H1 (cell line): ENCODE results near the gene CFD. TPM values are rescaled to one million over a fixed set of nuclear protein-coding genes. Genes with fewer than 3 reads are reported as not detected.

Source experiments
- CTCF ChIA-PET: fragments of 300-600 bp; sonication (Branson Sonifier 250); formaldehyde crosslinking; loops from one replicate; lab custom pipeline; 2021; ENCODE audit not compliant: partially characterized antibody; lab: Charles Lee
- POLR2A ChIA-PET: fragments of 300-600 bp; sonication (Branson Sonifier 250); formaldehyde crosslinking; loops from one replicate; lab custom pipeline; 2021; ENCODE audit warnings: inconsistent platforms; ENCODE audit not compliant: partially characterized antibody; lab: Charles Lee
- DNase-seq, 2 experiments: peaks; one replicate each; pipeline versions ENCODE4 v3.0.0 to v3.0.0-alpha.2; 2010 to 2022; ENCODE audit warnings: low spot score in 2 of 2, low read depth in 1 of 2, mixed read lengths in 1 of 2
- FAIRE-seq: peaks from 2 replicates; lab custom pipeline; 2011; peaks lifted over from hg19 to GRCh38; lab: Jason Lieb, UNC
- H2AFZ ChIP-seq: 2 replicates; pipeline ENCODE4 v1.8.1; 2012; ENCODE audit warnings: low read length, inconsistent platforms
- H2AK5ac ChIP-seq: 2 replicates; pipeline ENCODE4 v1.6.1; 2013; ENCODE audit warnings: low read depth, low read length
- H2BK120ac ChIP-seq: replicated peaks from 2 replicates; pipeline ENCODE3; 2013; ENCODE audit warnings: low read depth, low read length, inconsistent platforms
- H2BK12ac ChIP-seq: 2 replicates; pipeline ENCODE4 v1.6.1; 2013; ENCODE audit warnings: low read depth, low read length
- H2BK15ac ChIP-seq: 2 replicates; pipeline ENCODE4 v1.6.1; 2013; ENCODE audit warnings: low read length
- H2BK20ac ChIP-seq: 2 replicates; pipeline ENCODE4 v1.6.1; 2013; ENCODE audit warnings: low read length
- H2BK5ac ChIP-seq: 2 replicates; pipeline ENCODE4 v1.6.1; 2013; ENCODE audit warnings: low read depth, low read length
- H3K14ac ChIP-seq: 2 replicates; pipeline ENCODE4 v1.6.1; 2013; ENCODE audit warnings: inconsistent platforms; ENCODE audit not compliant: insufficient read length
- H3K18ac ChIP-seq: 2 replicates; pipeline ENCODE4 v1.6.1; 2013; ENCODE audit warnings: low read length; ENCODE audit errors: extremely low read depth
- H3K23ac ChIP-seq: 2 replicates; pipeline ENCODE4 v1.6.1; 2013; ENCODE audit warnings: inconsistent platforms; ENCODE audit not compliant: insufficient read length
- H3K23me2 ChIP-seq: 2 replicates; pipeline ENCODE4 v1.6.1; 2013; ENCODE audit warnings: low read depth, low read length
- H3K27ac ChIP-seq: 2 replicates; pipeline ENCODE4 v1.6.1; 2011; ENCODE audit warnings: low read depth, low read length, inconsistent platforms
- H3K27me3 ChIP-seq, 4 experiments: replicated peaks in 1 of 4; 1 replicate in 1 of 4; 2 replicates in 3 of 4; pipeline versions ENCODE4 v1.6.1 to v1.8.1; 2011 to 2013; ENCODE audit warnings: low read length in 3 of 4, mild to moderate bottlenecking in 3 of 4, inconsistent platforms in 2 of 4, mixed read lengths in 2 of 4, moderate library complexity in 1 of 4; ENCODE audit not compliant: control insufficient read depth in 3 of 4, insufficient read depth in 3 of 4; ENCODE audit errors: extremely low read depth in 1 of 4
- H3K36me3 ChIP-seq, 4 experiments: 2 replicates each; pipeline versions ENCODE4 v1.6.1 to v1.8.1; 2011 to 2013; ENCODE audit warnings: mild to moderate bottlenecking in 4 of 4, low read length in 3 of 4, moderate library complexity in 2 of 4, control low read depth in 1 of 4, inconsistent platforms in 1 of 4; ENCODE audit not compliant: insufficient read depth in 4 of 4, control insufficient read depth in 2 of 4
- H3K4ac ChIP-seq: replicated peaks from 2 replicates; pipeline ENCODE3; 2013; ENCODE audit warnings: low read length, low read depth, mixed read lengths, inconsistent platforms; ENCODE audit not compliant: insufficient read length
- H3K4me1 ChIP-seq, 4 experiments: replicated peaks in 1 of 4; 1 replicate in 1 of 4; 2 replicates in 3 of 4; pipeline versions ENCODE4 v1.6.1 to v1.8.1; 2011 to 2013; ENCODE audit warnings: low read length in 3 of 4, inconsistent platforms in 2 of 4, mixed read lengths in 1 of 4; ENCODE audit not compliant: insufficient read depth in 4 of 4, control insufficient read depth in 3 of 4
- H3K4me2 ChIP-seq, 2 experiments: 2 replicates each; pipeline versions ENCODE4 v1.6.1 to v1.8.1; 2011 to 2013; ENCODE audit warnings: low read depth in 2 of 2, low read length in 2 of 2, control low read depth in 1 of 2, inconsistent platforms in 1 of 2, mild to moderate bottlenecking in 1 of 2; ENCODE audit not compliant: insufficient read depth in 1 of 2
- H3K4me3 ChIP-seq, 4 experiments: fragments of 200-600, 300-600 bp in 1 of 4; sonication (generic), shearing (Covaris generic), sonication (Bioruptor Twin) in 1 of 4; 2 replicates each; pipeline versions ENCODE4 v1.5.1 to v1.8.1; 2011 to 2016; ENCODE audit warnings: low read length in 4 of 4, low read depth in 3 of 4, control low read depth in 2 of 4, inconsistent platforms in 2 of 4, mild to moderate bottlenecking in 2 of 4, mixed read lengths in 1 of 4, moderate library complexity in 1 of 4; ENCODE audit not compliant: insufficient read depth in 2 of 4; ENCODE audit errors: extremely low read depth in 1 of 4
- H3K56ac ChIP-seq: replicated peaks from 2 replicates; pipeline ENCODE3; 2013; ENCODE audit warnings: low read depth, mild to moderate bottlenecking, mixed read lengths, low read length, inconsistent platforms; ENCODE audit not compliant: insufficient read length
- H3K79me1 ChIP-seq: 2 replicates; pipeline ENCODE4 v1.6.1; 2013; ENCODE audit warnings: low read depth, low read length, control low read depth
- H3K79me2 ChIP-seq, 2 experiments: 2 replicates each; pipeline versions ENCODE4 v1.6.1 to v1.8.1; 2012 to 2013; ENCODE audit warnings: low read length in 2 of 2, mild to moderate bottlenecking in 2 of 2, inconsistent platforms in 1 of 2; ENCODE audit not compliant: insufficient read depth in 2 of 2, control insufficient read depth in 1 of 2
- H3K9ac ChIP-seq, 4 experiments: replicated peaks in 1 of 4; 1 replicate in 1 of 4; 2 replicates in 3 of 4; pipeline versions ENCODE4 v1.6.1 to v1.8.1; 2011 to 2013; ENCODE audit warnings: low read depth in 3 of 4, low read length in 3 of 4, control low read depth in 2 of 4, mild to moderate bottlenecking in 2 of 4, moderate library complexity in 2 of 4, inconsistent platforms in 1 of 4; ENCODE audit errors: extremely low read depth in 1 of 4
- H3K9me3 ChIP-seq, 2 experiments: 2 replicates each; pipeline versions ENCODE4 v1.6.1 to v1.8.1; 2012 to 2013; ENCODE audit warnings: mild to moderate bottlenecking in 2 of 2, moderate library complexity in 2 of 2, control low read depth in 1 of 2, inconsistent platforms in 1 of 2, low read depth in 1 of 2, low read length in 1 of 2, mixed read lengths in 1 of 2; ENCODE audit not compliant: insufficient read depth in 2 of 2
- H4K20me1 ChIP-seq, 2 experiments: replicated peaks in 1 of 2; 2 replicates each; pipeline versions ENCODE3 to v1.8.1; 2011 to 2013; ENCODE audit warnings: inconsistent platforms in 2 of 2, low read length in 2 of 2, mild to moderate bottlenecking in 1 of 2; ENCODE audit not compliant: insufficient read depth in 2 of 2, control insufficient read depth in 1 of 2
- H4K5ac ChIP-seq: 2 replicates; pipeline ENCODE4 v1.6.1; 2013; ENCODE audit warnings: low read length, low read depth, mixed read lengths, inconsistent platforms; ENCODE audit not compliant: insufficient read length
- H4K8ac ChIP-seq: 2 replicates; pipeline ENCODE4 v1.8.0; 2013; ENCODE audit warnings: mild to moderate bottlenecking, moderate library complexity, low read length, inconsistent platforms; ENCODE audit not compliant: insufficient read depth; ENCODE audit errors: extremely low read depth
- H4K91ac ChIP-seq: replicated peaks from 2 replicates; pipeline ENCODE3; 2013; ENCODE audit warnings: low read length, mixed read lengths, inconsistent platforms; ENCODE audit not compliant: insufficient read length
- KDM4A ChIP-seq: IDR thresholded peaks from one replicate; pipeline ENCODE4 v1.7.1; 2012; ENCODE audit warnings: low read depth, mild to moderate bottlenecking, moderate library complexity, low read length, inconsistent platforms; ENCODE audit not compliant: severe bottlenecking
- WGBS, 2 experiments: shearing (Covaris generic) in 1 of 2; methylation state at CpG; one replicate each; pipeline versions ENCODE4 v1.1.6 to v1.1.7; 2013 to 2015; ENCODE audit warnings: low lambda C conversion rate in 2 of 2, mixed read lengths in 2 of 2, inconsistent platforms in 1 of 2, low coverage in 1 of 2, missing lambda C conversion rate in 1 of 2; ENCODE audit not compliant: insufficient replicate concordance in 2 of 2, insufficient coverage in 1 of 2, insufficient read length in 1 of 2; ENCODE audit errors: extremely low coverage in 1 of 2, missing lambda C conversion rate in 1 of 2; 5-methylcytosine and 5-hydroxymethylcytosine counted together
- polyA plus RNA-seq, 7 experiments: library from polyadenylated mRNA; depleted of rRNA in 3 of 7; stranded (reverse) in 5 of 7; unstranded in 2 of 7; fragments of >200 nt in 5 of 7; fragments of 200-250 nt in 2 of 7; gene quantifications; 1 replicate in 5 of 7; 2 replicates in 1 of 7; 4 replicates in 1 of 7; pipeline versions ENCODE4 v1.2.1 to v1.2.3, GENCODE V29; 2011 to 2013; ENCODE audit warnings: missing spikeins in 2 of 7, mixed read lengths in 2 of 7
- total RNA-seq: library from RNA; stranded (reverse); fragmentation: NEBNext Ultra II Directional; extraction: Animal tissue kit (Norgen Biotek cat#: 25700); gene quantifications from 2 replicates; pipeline ENCODE4 v1.2.1, GENCODE V29; 2021

CFD gene
- total and polyA plus RNA-seq, 2 of the 8 experiments (the other 6 are each of a cell fraction or from before 2014, with no cell fraction given): 1.7 to 2.8 TPM

DNA sequence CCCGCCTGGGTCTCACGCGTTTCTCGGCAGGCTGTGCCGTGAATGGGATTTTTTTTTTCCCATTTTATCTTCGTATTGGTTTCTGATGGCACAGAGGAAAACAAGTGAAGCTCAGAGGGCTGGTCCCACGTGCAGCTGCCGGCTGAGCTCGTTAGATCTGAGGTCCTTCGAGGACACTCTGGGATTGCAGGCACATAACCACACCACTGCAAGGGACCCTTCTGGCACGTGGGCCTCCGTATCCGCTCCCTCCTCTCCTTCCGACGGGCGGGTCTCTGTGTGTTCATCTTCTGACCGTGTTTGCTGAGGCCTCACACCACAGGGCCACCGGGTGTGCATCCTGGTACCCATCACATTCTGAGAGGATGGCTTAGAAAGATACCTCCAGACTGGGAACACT is 16.6 kb downstream of the CFD start:
- TF ChIP-seq KDM4A: no peak
- TF ChIP-seq, all 59 proteins: peak for 0
- Histone ChIP-seq H3K4me3 (no peak overlapping the region), H3K23me2 (no peaks in the 10 kb centered on the region), H3K27ac (no peak overlapping the region), H4K8ac (no peak overlapping the region), H4K20me1 (peaks cover 0 to 5% of the 10 kb centered on the region in 2 experiments), H3K9me3 (peaks cover 0 to 3% of the 10 kb centered on the region in 2 experiments; a peak in 1 of 4 replicates), H3K23ac (no peak overlapping the region), H3K56ac (no peak overlapping the region), H2BK5ac (no peak overlapping the region), H3K4me1 (peaks cover 0 to 10% (median 4%) of the 10 kb centered on the region in 4 experiments; a peak in 5 of 7 replicates), H3K9ac (no peak overlapping the region), H3K4ac (no peak overlapping the region), H3K4me2 (no peak overlapping the region), H2BK15ac (no peak overlapping the region), H3K79me1 (peaks cover 2% of the 10 kb centered on the region; the same call in 1 of the 2 replicates), H4K91ac (no peak overlapping the region), H2BK120ac (no peak overlapping the region), H2AK5ac (no peak overlapping the region), H3K27me3 (no peaks in the 10 kb centered on the region), H4K5ac (no peak overlapping the region), H3K79me2 (no peaks in the 10 kb centered on the region), H2AFZ (no peak overlapping the region), H3K18ac (no peak overlapping the region), H2BK12ac (no peak overlapping the region), H3K36me3 (peaks cover 0 to 9% (median under 1%) of the 10 kb centered on the region in 4 experiments; a peak in 4 of 8 replicates), H3K14ac (no peak overlapping the region), H2BK20ac (no peak overlapping the region)
- WGBS, 2 experiments: 93% methylated on average over 13 of the region's 18 CpGs; no CpG with 5 or more reads in 1 of the 2 experiments
- CTCF ChIA-PET: interaction anchor here (0.7 to 3.1 kb wide), 10 partner anchors 10 to 205 kb away, joined by 3 to 16 read pairs (median 4); partner anchors contain the start of genes MED16 and RNU6-9
- POLR2A ChIA-PET: interaction anchor here (0.6 to 11.5 kb wide), 4 partner anchors 13 to 103 kb away, joined by 3 to 82 read pairs (median 5); partner anchors contain the start of genes MED16 and RNU6-9
- DNase-seq (no peak), FAIRE-seq (no peak)
